ENCODE measurements around the gene TMEM69.
"Not testable (repeated sequence)": the region's sequence is repeated elsewhere in the genome, so short reads cannot be mapped to it uniquely, and the experiment has no call there.

Gene TMEM69

DNA sequence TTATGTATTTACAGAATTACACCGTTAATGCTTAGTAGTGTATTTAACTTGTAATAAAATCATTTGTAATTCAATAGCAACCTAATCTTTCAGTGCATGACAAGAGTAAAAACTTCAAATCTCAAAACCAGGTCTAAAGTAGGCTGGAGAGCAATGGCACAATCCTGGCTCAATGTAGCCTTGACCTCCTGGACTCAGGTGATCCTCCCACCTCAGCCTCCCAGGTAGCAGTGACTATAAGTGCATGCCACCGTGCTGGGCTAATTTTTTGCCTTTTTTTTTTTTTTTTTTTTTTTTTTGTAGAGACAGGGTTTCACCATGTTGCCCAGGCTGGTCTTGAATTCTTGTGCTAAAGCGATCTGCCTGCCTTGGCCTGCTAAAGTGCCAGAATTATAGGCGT lies 51.2 kb downstream of the TMEM69 start:
- no peak for DNase-seq (ENCODE audit: low read depth in 2 of 2)

GRCh38 chr1:45739641-45740156 lies 51.7 kb downstream of the TMEM69 start:
- DNase-seq (ENCODE audit: low read depth in 2 of 2): not testable (repeated sequence)
